T-helper 2 cell (primary cell): ENCODE results near the gene ARL10.
A peak's percentile ranks its signal among the peaks of the same experiment; 100 is the strongest.
"Not testable (repeated sequence)": the region's sequence is repeated elsewhere in the genome, so short reads cannot be mapped to it uniquely, and the experiment has no call there.

Experiments used
- DNase-seq, 5 experiments: peaks; one replicate each; pipeline versions ENCODE4 v3.0.0 to v3.0.0-alpha.2; 2012 to 2022

The ARL10 gene

DNA sequence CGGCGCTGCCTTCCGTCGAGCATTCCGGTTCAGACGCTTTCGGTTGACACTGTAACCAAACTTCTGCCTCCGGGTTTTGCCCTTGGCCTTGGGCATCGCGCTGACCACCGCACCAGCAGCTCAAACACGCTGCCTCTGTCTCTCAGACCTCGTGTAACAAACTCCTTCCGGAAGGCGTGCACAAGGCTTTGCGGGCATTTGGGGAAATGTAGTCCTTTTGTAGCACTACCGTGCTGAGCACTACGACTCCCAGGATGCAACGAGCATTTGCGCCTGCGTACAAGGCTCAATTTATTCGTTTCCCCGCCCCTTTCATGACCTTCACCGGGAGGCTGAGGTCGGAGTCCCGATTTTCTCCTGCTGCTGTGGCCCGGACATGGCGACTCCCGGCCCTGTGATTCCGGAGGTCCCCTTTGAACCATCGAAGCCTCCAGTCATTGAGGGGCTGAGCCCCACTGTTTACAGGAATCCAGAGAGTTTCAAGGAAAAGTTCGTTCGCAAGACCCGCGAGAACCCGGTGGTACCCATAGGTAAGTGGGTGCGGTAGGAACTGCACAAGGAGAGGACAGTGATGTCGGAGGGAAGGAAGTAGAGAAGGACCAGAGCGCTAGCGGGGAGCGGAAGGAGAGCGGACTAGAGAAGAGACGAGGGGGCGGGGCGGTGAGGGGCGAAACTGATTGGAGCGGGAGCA, 23.3 kb downstream of the ARL10 start, which contains the start of the genes HIGD2A and NOP16:
Gene HIGD2A (plus strand): TSS at position 308 of the 691 bp plus-strand sequence. CDS start 69 bp downstream, at position 377.
Gene NOP16 (minus strand): TSS at position 155 of the 691 bp plus-strand sequence. CDS start 59 bp downstream, at position 96.
- DNase-seq, result peak; percentile 97 to 100 (median 98)

- DNase-seq, result no peak
Measured at GRCh38 chr5:176389135-176390123, 24.1 kb downstream of the ARL10 start.

GRCh38 chr5:176391479-176391878, 26.2 kb downstream of the ARL10 start:
- no peak for DNase-seq

DNA sequence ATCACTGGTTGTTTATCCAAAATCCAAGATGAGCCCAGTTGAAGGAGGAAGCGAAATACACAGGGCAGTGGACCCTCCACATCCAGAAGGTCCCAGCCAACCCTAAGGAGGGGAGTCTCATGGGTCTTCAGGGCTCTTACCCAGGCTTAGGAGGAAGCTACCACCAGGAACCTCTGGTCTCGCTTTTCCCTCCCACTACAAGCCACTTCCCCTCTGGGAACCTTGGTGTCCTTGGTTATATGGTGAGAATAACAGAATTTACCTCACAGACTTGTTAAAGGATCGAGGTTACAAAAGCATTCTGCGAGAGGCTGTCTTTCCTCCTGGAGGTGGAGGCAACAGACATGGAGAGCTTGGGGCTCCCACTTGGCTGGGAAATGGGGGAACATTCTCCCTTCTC, 26.7 kb downstream of the ARL10 start:
- no peak for DNase-seq

DNA sequence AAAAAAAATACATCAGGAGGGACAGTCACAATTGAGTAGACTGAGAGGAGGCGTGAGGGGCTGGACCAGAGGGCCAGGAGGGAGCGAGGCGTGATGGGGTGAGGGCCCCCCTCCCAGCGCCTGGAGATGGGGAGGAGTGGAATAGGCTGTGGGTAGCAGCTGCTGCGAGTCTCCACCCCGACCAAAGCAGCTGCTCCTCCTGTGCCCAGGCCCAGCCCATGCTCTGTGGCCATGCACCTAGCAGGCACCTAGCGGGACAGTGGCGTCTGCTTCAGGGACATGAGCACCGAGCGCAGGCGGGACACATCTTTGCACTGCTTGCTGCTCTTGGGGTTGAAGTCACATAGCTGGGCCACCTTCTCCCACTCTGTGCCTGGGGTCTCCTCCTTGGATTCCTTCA, 27.2 kb downstream of the ARL10 start:
- DNase-seq, result no peak

GRCh38 chr5:176394096-176394495, 28.8 kb downstream of the ARL10 start:
- DNase-seq, result no peak

- no peak for DNase-seq
Measured at GRCh38 chr5:176394881-176395675, 29.8 kb downstream of the ARL10 start.

DNA sequence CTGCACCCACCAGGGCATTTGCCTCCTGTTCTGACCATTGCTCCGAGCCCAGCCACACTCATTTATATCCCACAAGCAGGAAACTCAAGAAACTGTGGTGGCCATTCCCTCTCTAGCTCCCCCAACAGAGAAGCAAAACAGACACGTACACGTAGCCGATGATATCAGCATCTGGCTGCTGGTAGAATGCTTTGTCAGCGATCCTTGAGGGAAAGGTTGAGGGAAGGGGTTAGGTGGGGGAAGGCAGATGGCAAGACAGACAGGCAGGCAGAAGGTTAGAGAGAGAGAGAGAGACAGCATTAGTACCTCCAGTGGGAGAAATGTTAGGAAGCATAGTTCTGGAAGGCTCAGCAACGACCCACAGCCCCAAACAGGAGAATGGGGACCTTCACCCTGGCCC, 31.0 kb downstream of the ARL10 start:
- no peak for DNase-seq

- no peak for DNase-seq
Measured at GRCh38 chr5:176397736-176398420, 32.6 kb downstream of the ARL10 start.

DNA sequence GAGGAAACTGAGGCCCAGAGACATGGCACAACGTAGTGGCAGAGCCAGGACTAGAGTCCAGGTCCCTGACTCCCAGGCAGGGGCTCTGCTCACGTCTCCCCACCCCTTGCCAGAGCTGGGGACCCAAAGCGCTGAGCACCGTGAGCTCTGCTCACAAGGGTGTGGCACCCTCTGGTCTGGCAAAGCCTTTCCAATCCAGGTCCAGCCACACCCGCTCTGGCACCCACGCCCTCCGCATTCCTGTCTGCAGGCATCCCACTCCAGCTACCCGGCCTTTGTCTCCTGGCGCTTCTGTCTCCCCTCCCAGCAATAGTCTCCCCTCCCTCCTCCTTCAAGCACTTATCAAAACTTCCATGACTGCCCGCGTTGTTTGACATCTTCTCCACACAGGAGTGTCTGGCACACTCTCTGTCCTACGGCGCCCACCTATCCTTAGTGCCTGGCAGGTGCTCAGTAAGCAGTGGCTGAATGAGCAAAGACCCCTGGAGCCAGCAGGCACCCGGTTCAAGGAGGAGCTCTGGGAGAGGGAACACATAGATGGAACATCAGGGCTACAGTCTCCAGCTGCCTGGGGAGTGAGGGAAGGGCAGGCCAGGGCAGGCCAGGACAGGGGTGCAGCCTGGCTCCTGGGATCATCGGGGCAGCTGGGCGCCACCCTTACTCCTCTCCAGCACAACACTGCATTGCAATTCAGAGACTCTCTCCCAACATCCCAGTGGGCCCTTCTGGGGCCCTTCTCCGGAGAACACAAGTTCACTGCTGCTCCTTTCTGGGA, 35.3 kb downstream of the ARL10 start:
- no peak for DNase-seq

DNA sequence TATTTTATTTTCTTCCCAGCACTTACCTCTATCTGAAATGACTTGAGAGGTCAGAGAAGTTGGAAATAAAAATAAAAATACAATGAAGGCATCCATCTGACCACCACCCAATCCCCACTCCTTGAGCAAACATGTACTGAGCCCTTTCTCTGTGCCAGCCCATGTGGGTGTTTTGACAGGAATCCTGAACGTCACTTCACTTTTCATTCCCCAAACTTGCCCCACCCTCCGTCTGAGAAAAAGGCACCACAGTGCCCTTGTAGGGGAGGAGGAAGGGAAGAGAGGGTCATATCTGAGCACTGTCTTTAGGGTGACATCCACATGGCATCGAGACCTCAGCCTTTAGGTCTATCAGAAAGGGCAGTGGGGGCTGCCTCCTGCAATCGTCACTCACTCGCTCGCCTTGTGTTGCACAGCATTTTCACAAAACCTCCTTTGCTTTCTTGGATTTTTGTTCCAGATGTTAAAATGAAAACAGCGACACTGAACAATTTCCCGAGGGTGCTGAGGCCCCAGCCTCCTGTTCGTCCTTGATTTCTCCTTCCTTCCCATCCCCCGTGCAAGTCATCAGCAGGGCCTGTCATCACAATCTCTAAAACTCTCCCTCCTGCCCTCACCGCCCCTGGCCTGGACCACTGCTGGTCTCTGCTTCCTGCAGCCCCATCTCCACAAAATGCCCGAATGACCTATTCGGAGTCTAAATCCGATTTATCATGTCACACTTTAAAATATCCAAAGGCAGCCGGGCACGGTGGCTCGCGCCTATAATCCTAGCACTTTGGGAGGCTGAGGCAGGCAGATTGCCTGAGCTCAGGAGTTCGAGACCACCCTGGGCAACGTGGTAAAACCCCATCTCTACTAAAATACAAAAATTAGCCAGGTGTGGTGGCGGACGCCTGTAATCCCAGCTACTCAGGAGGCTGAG, 36.3 kb downstream of the ARL10 start:
- no peak for DNase-seq

- no peak for DNase-seq
Measured at GRCh38 chr5:176405656-176406435, 40.6 kb downstream of the ARL10 start.

GRCh38 chr5:176406436-176407052, 41.3 kb downstream of the ARL10 start:
- no peak for DNase-seq

GRCh38 chr5:176407456-176408251, 42.4 kb downstream of the ARL10 start:
- no peak for DNase-seq

DNA sequence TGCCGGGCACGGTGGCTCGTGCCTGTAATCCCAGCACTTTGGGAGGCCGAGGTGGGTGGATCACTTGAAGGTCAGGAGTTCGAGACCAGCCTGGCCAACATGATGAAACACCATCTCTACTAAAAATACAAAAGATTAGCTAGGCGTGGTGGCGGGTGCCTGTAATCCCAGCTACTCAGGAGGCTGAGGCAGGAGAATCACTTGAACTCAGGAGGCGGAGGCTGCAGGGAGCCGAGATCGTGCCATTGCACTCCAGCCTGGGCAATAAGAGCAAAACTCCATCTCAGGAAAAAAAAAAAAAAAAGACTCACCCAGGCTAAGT, 42.9 kb downstream of the ARL10 start:
- DNase-seq, result not testable (repeated sequence)

DNA sequence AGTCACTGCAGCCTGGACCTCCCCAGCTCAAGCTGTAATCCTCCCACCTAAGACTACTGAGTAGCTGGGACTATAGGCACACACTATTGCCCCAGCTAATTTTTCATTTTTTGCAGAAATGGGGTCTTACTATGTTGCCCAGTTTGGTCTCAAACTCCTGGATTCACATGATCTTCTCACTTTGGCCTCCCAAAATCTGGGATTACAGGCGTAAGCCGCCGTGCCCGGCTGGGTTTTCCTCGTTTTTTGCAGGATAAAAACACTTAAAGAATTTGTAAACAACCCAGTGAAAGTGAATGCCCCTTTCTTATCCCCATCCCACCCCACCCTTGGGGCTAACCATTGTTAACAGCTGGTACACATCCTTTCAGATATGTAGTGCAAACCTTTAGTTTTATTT, 43.3 kb downstream of the ARL10 start:
- no peak for DNase-seq

GRCh38 chr5:176409765-176410164, 44.5 kb downstream of the ARL10 start:
- DNase-seq, result no peak
